ENCODE results near the gene CLCF1.

CLCF1 gene

GRCh38 chr11:67356387-67356863, 17.0 kb downstream of the CLCF1 start:
- DNase-seq (ENCODE audit: low read depth): no peak

GRCh38 chr11:67355794-67356386, 17.5 kb downstream of the CLCF1 start:
- DNase-seq (ENCODE audit: low read depth): no peak

DNA sequence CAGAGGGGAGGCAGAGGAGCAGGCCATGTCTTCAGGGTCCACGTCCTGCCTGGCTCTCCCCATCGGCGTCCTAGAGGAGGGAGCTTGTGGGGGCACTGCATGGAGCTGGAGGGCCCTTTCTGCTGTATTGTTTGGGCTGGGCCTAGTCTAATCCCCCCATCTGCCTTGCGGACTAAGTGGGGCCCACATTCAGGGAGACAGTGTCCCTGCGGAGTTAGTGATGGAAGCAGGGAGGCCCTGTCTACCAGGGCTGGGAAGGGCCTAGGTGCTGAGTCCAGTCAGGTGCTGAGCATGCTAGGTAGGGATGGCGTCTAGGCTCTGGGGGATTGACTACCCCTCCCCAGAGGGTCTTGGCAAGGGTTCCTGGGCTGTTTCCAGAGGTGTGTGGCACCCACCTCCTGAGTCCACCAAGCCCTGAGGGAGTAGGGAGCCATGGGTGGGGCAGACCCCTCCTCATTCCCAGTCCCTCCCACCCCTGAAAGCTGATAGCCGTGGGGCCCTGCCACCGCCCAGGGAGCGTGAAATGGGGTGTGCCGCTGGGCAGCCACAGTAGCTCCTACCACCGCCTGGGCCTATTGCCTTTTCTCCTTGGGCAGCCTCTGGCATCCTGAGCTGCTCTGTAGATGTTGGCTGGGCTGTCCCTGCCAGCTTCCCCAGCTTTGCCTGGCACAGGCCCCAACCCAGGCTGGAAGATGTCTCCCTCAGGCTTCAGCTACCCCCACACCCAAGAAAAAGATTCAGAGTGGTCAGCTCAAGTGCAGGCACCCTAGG, 18.2 kb downstream of the CLCF1 start:
- no peak for DNase-seq (ENCODE audit: low read depth)

DNA sequence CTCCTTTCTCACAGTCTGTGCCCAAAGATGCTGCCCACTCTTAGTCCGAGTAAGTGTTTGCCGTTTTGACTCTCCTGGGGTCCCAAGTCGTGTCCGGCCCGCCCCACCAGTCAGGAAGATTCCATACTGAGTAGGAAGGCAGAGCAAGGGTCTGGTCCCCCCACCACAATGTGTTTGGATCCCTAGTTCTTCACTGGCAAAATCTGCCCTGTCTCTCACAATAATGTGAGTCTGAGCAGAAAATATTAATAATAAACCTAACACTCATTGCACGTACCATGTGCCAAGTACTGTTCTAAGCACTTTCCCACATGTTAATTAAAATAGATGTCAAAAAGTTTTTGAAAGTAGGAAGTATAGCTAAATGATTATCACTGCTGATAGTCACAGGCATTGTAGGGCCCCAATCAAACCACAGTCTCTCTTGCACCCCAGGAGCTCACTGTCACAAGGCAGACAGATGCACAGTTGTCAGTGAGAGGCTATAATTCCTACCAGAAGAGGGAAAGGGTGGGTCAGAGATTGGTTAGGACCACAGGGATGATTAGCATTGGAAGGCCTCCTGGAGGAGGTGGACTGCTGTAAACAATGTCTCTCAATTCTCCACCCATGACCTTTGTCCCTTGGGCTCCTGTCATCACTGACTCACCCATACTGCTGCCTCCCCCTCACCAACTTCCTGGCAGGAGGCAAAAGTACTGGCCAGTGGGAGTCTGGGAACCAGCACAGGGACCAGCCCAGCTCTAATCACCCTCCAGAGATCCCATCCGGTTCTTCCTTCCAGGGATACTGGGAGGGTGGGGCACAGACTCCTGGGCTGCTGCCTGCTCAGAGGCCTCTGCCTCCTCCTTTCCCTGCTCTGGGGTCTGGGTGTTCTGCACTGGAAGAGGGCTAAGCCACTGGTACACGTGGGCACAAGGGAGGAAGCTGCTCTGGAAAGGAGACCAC, 19.0 kb downstream of the CLCF1 start:
- no peak for DNase-seq (ENCODE audit: low read depth)

- DNase-seq (ENCODE audit: low read depth): peak; percentile 95
Measured at GRCh38 chr11:67353317-67354074, 19.9 kb downstream of the CLCF1 start, which contains the start of gene POLD4. POLD4 (minus strand) TSS chr11:67353546; CDS start chr11:67353399, 147 bp downstream.

- DNase-seq (ENCODE audit: low read depth): no peak
Measured at GRCh38 chr11:67352546-67353316, 20.7 kb downstream of the CLCF1 start.

DNA sequence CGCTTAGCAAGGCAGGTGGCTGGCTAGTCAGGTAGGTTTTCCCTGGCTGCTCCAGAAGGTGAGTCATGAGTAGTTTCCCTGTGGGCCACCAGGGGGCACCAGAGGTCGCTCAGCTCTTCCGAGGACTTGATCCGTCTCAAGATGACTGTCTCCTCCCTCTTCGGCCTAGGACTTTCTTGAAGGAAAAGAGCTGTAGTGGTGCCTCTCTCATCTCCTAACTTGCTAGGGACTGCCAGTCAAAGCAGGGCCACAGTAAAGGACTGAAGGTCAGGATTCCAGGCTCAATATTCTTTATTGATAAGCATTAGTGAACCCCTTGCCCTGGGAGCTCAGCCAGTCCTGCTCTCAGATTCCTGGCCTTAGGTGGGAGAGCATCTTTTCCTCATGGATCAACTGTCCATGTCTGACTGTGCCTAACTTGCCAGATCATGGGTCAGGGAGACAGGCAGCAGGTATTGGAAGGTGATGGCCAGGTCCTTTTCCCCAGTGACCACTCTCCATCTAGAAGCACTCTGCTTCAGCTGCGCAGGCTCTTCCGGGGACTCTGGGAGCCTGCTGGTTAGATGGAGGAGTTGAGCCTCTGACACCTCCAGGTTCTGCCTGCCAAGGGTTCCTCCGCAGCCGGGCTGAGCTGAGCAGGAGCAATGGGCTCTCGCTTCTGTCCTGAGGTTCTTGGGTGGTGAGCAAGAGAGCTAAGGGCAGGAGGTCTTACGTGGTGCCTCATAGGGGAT, 22.0 kb downstream of the CLCF1 start:
- peak; percentile 48 for DNase-seq (ENCODE audit: low read depth)

DNA sequence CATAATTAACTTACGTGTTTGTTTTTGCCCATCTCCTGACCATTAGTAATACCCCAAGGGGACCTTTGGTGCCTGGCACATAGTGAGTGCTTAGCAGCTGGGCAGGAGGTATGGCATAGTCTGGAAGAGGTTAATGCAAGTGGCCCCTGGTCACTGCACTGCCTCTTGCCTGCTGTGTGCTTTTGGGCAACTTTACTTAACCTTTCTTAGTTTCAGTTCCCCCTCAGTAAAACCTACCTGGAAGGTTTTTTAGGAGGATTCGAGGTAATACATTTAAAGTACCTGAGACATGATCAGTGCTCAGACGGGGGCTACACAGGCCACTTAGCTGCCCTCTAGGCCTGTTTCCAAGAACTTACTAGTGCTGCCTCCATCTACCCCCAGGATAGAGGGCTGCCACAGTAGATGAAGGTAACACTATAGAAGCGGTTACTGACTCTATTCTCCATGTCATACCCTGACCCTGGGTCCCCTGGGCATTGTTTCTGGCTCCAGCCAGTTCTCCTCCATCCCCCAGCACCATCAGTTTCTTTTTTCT, 23.4 kb downstream of the CLCF1 start:
- DNase-seq (ENCODE audit: low read depth): no peak

DNA sequence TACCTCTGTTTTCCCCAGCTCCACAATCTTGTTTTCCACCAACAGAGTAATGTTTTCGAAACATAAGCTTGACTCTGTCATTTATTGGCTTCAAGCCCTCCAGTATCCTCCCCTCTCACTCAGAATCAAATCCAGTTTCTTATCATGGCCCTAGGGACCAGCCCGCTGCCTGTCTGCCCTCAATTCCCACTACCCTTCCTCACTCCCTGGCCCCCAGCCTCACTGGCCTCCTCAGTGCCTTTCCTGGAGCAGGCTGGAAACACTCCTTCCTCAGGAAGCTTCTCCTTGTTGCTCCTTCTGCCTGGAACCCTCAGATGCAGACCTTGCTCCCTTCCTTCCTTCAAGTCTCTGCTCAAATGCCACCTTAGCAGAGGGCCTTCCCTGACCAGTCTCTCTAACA, 23.9 kb downstream of the CLCF1 start:
- no peak for DNase-seq (ENCODE audit: low read depth)

GRCh38 chr11:67349036-67349435, 24.4 kb downstream of the CLCF1 start:
- DNase-seq (ENCODE audit: low read depth): no peak

DNA sequence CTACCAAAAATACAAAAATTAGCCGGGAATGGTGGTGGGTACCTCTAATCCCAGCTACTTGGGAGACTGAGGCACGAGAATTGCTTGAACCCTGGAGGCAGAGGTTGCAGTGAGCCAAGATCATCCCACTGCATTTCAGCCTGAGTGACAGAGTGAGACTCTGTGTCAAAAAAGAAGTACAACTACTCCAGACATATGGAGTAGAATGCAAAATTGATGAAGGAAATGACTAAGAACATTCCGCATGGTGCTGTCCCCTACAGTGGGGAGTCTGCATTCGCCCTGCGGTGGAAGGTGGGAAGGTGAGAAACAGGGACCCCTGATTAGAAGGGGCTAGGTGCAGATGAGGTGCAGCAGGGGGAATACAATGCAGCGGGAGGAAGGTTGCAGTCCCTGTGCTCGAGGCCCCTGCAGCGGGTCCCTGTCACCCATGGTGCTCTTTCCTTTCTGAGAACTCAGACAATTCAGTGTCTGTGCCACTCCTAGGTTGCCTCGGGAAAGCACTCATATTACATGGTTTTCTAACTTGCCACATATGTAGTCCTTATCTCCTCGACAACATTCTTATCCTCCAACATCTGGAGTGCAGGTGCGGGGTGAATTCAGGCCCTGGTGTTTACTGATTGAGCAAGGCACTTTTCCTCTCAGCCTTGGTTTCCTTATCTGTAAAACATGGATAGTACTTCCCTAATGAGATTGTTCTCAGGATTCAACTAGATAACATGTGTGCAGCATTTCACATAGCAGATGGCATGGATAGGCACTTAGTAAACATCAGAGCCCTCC, 25.2 kb downstream of the CLCF1 start:
- DNase-seq (ENCODE audit: low read depth): no peak

DNA sequence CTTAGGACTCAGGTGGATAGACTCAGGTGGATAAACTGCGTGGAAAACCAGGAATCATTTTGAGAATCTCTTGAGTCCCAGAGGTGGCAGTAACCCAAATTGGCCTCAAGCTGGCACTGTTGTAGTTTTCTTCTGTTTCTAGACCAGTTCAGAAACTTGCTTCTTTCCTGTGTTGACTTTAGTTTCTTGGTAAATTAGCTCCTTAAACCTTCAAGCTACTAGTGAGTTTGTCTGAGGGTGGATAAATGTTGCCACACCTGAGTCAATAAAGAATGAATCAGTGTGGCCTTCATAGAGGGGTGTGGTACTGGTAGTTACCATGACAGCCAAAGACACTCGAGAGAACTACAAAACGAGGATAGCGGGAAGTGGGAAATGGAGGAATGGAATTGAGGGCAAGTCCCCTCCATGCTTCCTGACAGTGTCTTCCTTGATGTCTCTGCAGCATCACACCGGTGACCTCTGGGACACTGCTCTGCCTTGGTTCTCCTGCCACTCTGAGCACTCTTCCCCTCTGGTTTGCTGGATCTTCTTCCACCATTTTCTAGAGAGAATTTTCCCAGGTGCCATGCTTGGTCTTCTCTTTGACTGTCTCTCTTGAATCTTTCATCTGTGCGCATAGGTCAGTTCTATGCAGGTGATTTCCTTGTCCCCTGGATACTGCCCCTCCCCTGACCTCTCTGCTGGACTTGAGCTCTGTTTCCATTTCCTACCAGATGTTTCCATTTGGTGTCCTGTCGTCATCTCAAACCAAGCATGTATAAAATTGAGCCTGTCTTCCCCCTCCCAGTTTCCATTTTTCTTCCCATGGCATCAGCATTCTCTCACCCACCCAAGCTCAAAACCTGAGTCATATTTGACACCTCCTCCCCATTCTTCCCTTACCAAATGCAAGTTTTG, 27.2 kb downstream of the CLCF1 start:
- no peak for DNase-seq (ENCODE audit: low read depth)

GRCh38 chr11:67345247-67345919, 28.0 kb downstream of the CLCF1 start:
- DNase-seq (ENCODE audit: low read depth): no peak

DNA sequence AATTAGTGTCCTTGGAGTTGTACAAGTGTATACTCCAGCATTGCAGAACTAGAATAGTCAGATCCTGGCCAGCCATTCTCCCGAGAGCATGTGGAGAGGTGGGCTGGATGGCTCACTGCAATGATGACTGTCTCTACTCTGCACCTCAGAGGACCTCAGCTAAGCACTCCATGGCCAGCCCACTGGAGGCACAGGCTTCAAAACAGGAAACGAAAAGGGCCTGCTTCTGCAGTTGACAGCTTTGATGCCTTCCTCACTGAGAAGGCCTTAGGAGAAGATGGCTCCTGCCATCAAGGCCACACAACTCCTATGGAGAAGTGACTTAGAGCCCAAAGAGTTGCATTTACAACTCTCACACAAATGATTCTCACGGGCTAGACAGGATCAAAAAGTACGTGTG, 29.1 kb downstream of the CLCF1 start:
- no peak for DNase-seq (ENCODE audit: low read depth)

DNA sequence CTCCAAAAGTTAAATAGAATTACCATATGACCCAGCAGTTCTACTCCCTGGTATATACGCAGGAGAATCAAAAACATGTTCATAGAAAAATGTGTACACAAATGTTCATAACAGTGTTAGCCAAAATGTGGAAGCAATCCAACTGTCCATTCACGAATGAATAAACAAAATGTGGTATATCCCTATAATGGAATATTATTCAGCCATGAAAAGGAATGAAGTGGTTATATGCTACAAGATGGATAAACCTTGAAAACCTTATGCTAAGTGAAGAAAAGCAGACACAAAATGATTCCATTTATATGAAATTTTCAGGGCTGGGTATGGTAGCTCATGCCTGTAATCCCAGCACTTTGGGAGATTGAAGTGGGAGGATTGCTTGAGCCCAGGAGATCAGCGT, 36.1 kb downstream of the CLCF1 start:
- DNase-seq (ENCODE audit: low read depth): no peak

GRCh38 chr11:67332081-67332691, 41.2 kb downstream of the CLCF1 start:
- DNase-seq (ENCODE audit: low read depth): no peak

DNA sequence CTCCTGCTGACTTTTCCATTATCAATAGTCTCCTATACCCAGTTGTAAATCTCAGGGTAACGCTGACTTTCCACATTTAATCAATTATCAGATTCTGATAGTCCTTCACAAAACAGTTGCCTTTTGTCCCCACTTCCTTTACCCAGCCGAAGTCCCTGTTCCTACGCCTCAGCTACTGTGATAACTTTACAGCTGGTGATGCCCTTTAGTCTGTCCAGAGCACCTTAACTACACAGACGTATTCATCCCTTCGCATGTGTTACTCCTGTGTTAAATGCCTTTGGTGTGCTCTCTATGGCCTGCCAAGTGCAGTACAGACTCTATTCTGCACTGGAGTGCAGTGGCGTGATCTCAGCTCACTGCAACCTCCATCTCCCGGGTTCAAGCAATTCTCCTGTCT, 49.9 kb downstream of the CLCF1 start:
- DNase-seq (ENCODE audit: low read depth): no peak
